Astrocyte (in vitro differentiated cells and primary cell): ENCODE measurements around the gene OR2F1. TPM values are rescaled to one million over a fixed set of nuclear protein-coding genes. Genes with fewer than 3 reads are reported as not detected.

ENCODE experiments used
- DNase-seq: peaks from one replicate; pipeline ENCODE4 v3.0.0-alpha.2; 2010; ENCODE audit warnings: low read depth
- FAIRE-seq: peaks from 2 replicates; lab custom pipeline; 2011; peaks lifted over from hg19 to GRCh38; lab: Jason Lieb, UNC
- H2AFZ ChIP-seq: 2 replicates; pipeline ENCODE4 v1.6.0; 2012; ENCODE audit warnings: low read depth, low read length, inconsistent platforms
- H3K27ac ChIP-seq: 2 replicates; pipeline ENCODE4 v1.5.1; 2011; ENCODE audit warnings: low read depth, low read length, inconsistent platforms
- H3K27me3 ChIP-seq: 2 replicates; pipeline ENCODE4 v1.6.0; 2011; ENCODE audit warnings: low read length, inconsistent platforms; ENCODE audit not compliant: insufficient read depth
- H3K36me3 ChIP-seq: 2 replicates; pipeline ENCODE4 v1.5.1; 2011; ENCODE audit warnings: low read length, inconsistent platforms; ENCODE audit not compliant: insufficient read depth
- H3K4me1 ChIP-seq: 2 replicates; pipeline ENCODE4 v1.5.1; 2011; ENCODE audit warnings: low read length, inconsistent platforms; ENCODE audit not compliant: insufficient read depth
- H3K4me2 ChIP-seq: 2 replicates; pipeline ENCODE4 v1.6.0; 2012; ENCODE audit warnings: low read length, inconsistent platforms
- H3K4me3 ChIP-seq: 2 replicates; pipeline ENCODE4 v1.5.1; 2011; ENCODE audit warnings: low read depth, mild to moderate bottlenecking, low read length, inconsistent platforms; ENCODE audit not compliant: insufficient read depth
- H3K79me2 ChIP-seq: 2 replicates; pipeline ENCODE4 v1.6.0; 2012; ENCODE audit warnings: mild to moderate bottlenecking, low read length, inconsistent platforms; ENCODE audit not compliant: insufficient read depth
- H3K9ac ChIP-seq: 2 replicates; pipeline ENCODE4 v1.6.0; 2012; ENCODE audit warnings: mild to moderate bottlenecking, low read length, inconsistent platforms
- H3K9me3 ChIP-seq: 2 replicates; pipeline ENCODE4 v1.5.1; 2012; ENCODE audit warnings: low read depth, mild to moderate bottlenecking, low read length, inconsistent platforms; ENCODE audit not compliant: insufficient read depth
- H4K20me1 ChIP-seq: 2 replicates; pipeline ENCODE4 v1.6.0; 2012; ENCODE audit warnings: low read length, inconsistent platforms; ENCODE audit not compliant: insufficient read depth
- H3K27ac Mint-ChIP-seq: one replicate; pipeline ENCODE4 v1.8.0; 2021; ENCODE audit warnings: mild to moderate bottlenecking, mixed read lengths; ENCODE audit not compliant: unreplicated experiment
- H3K27me3 Mint-ChIP-seq: one replicate; pipeline ENCODE4 v1.8.0; 2021; ENCODE audit warnings: low read depth, mixed read lengths; ENCODE audit not compliant: unreplicated experiment
- H3K36me3 Mint-ChIP-seq: one replicate; pipeline ENCODE4 v1.8.0; 2021; ENCODE audit warnings: low read depth, mixed read lengths; ENCODE audit not compliant: unreplicated experiment
- H3K4me1 Mint-ChIP-seq: one replicate; pipeline ENCODE4 v1.8.0; 2021; ENCODE audit warnings: low read depth, mixed read lengths; ENCODE audit not compliant: unreplicated experiment
- H3K4me3 Mint-ChIP-seq: one replicate; pipeline ENCODE4 v1.8.0; 2021; ENCODE audit warnings: mild to moderate bottlenecking, moderate library complexity, mixed read lengths; ENCODE audit not compliant: unreplicated experiment
- H3K9me3 Mint-ChIP-seq: one replicate; pipeline ENCODE4 v1.8.0; 2021; ENCODE audit warnings: mild to moderate bottlenecking, mixed read lengths; ENCODE audit not compliant: unreplicated experiment
- EZH2 ChIP-seq: IDR thresholded peaks from 2 replicates; pipeline ENCODE4 v1.6.1; 2012; ENCODE audit warnings: mild to moderate bottlenecking, low read length, inconsistent platforms; ENCODE audit not compliant: insufficient read depth
- total RNA-seq: library from RNA; stranded (reverse); gene quantifications from 2 replicates; pipeline ENCODE4 v1.2.1, GENCODE V29; 2021
- TF ChIP-seq, protein P1 (sequence below): IDR thresholded peaks from 2 replicates; pipeline ENCODE4 v1.5.1; 2011; ENCODE audit warnings: low read depth, mild to moderate bottlenecking, inconsistent platforms, low read length, moderate library complexity; ENCODE audit not compliant: insufficient read depth

Gene OR2F1
- total RNA-seq, 1 donor from 2014 or later = not detected

DNA sequence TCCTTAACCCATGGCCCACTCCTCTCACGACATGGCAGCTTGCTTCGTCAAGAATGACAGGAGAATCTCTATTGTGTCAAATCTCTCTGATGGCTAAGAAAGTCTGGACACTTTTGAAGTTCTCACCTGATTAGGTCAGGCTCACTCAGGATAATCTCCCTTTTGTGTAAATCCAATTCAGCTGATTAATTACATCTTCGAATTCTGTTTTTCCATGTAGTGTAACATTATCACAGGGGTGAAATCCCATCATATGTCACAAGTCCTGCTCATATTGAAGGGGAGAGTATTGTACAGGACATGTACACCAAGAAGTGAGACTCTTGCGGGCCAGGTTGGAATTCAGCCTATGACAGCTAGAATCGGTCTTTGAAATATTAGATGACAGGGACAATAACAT is 29.3 kb downstream of the OR2F1 start:
- H3K27ac ChIP-seq = no peak overlapping the region
- TF ChIP-seq EZH2 = no peak
- TF ChIP-seq, protein P1, sequence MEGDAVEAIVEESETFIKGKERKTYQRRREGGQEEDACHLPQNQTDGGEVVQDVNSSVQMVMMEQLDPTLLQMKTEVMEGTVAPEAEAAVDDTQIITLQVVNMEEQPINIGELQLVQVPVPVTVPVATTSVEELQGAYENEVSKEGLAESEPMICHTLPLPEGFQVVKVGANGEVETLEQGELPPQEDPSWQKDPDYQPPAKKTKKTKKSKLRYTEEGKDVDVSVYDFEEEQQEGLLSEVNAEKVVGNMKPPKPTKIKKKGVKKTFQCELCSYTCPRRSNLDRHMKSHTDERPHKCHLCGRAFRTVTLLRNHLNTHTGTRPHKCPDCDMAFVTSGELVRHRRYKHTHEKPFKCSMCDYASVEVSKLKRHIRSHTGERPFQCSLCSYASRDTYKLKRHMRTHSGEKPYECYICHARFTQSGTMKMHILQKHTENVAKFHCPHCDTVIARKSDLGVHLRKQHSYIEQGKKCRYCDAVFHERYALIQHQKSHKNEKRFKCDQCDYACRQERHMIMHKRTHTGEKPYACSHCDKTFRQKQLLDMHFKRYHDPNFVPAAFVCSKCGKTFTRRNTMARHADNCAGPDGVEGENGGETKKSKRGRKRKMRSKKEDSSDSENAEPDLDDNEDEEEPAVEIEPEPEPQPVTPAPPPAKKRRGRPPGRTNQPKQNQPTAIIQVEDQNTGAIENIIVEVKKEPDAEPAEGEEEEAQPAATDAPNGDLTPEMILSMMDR = no peak
- H3K4me2 ChIP-seq = no peak overlapping the region
- Mint-ChIP-seq H3K9me3 (peaks cover 2% of the 10 kb centered on the region), H3K4me1 (peaks cover 17% of the 10 kb centered on the region), H3K27ac (no peak overlapping the region), H3K4me3 (no peak overlapping the region), H3K27me3 (no peaks in the 10 kb centered on the region), H3K36me3 (no peaks in the 10 kb centered on the region)
- H2AFZ ChIP-seq = no peak overlapping the region
- H3K9me3 ChIP-seq = no peaks in the 10 kb centered on the region
- no peaks in the 10 kb centered on the region for H3K79me2 ChIP-seq
- H4K20me1 ChIP-seq = no peaks in the 10 kb centered on the region
- H3K4me3 ChIP-seq = no peak overlapping the region
- H3K9ac ChIP-seq = no peak overlapping the region
- H3K27me3 ChIP-seq = no peaks in the 10 kb centered on the region
- DNase-seq (no peak), FAIRE-seq (no peak)
- H3K4me1 ChIP-seq = no peaks in the 10 kb centered on the region
- no peaks in the 10 kb centered on the region for H3K36me3 ChIP-seq

DNA sequence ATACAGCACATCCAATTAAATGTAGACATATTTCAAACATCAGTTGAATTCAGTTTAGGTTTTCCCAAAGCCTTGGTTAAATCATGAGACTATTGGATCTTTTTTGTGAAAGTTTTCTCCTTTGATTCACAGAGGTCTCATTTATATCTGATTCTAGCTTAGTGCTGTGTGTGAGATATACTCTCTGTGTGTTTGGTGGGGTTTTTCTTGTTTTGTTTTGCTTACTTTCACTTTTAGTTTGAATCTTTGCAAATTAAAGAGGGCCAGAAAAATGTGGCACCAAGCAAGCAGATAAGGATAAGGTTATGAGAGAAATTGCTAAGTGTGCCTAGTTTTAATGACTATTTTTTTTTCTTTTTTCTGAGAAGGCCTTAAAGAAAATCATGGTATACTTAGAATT is 32.9 kb downstream of the OR2F1 start:
- DNase-seq (no peak), FAIRE-seq (no peak)
- Mint-ChIP-seq H3K9me3 (peaks cover 9% of the 10 kb centered on the region), H3K4me1 (no peaks in the 10 kb centered on the region), H3K27me3 (no peaks in the 10 kb centered on the region), H3K27ac (no peak overlapping the region), H3K4me3 (no peak overlapping the region), H3K36me3 (no peaks in the 10 kb centered on the region)
- H3K9ac ChIP-seq = no peak overlapping the region
- H3K27me3 ChIP-seq = no peaks in the 10 kb centered on the region
- H3K4me1 ChIP-seq = no peaks in the 10 kb centered on the region
- H3K4me3 ChIP-seq = no peak overlapping the region
- no peak overlapping the region for H2AFZ ChIP-seq
- no peak overlapping the region for H3K27ac ChIP-seq
- H3K36me3 ChIP-seq = no peaks in the 10 kb centered on the region
- TF ChIP-seq, protein P1 = no peak
- TF ChIP-seq EZH2 = no peak
- H3K4me2 ChIP-seq = no peak overlapping the region
- no peaks in the 10 kb centered on the region for H4K20me1 ChIP-seq
- H3K79me2 ChIP-seq = no peaks in the 10 kb centered on the region
- no peaks in the 10 kb centered on the region for H3K9me3 ChIP-seq

DNA sequence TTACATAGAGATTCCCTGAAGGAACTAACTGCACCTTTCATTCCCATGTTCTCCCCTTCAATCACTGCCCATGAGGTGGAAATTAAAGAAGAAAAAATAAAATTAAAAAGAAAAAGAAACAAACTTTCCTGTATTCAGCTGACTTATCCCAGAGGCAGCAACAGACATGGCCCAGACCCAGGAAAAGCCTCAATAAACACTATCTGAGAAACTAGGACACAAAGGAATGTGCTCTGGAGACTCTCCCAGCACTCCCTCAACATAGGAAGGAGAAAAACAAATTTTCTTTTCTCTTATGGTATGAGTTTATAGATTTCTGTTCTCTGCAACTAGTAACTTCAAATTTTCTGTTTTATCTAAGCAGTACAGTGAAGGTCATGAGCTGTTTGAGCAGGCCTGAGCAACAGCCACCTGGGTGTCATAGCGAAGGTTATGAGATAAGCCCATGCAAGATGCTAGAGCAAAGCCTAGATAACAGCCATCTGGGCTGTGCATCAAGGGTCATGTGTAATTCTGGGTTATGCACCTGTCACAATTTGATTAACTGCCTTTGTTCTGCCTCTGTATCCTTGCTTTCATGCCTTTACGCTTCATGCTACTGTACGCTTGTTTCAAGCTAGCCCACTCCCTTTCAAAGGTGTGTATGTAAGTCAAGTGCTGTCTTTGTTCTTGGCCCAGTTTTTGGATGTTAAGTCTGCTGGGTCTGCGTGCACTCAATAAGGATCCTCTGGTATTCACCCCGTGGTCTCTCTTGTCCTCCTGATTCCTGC is 34.5 kb downstream of the OR2F1 start:
- H3K9me3 Mint-ChIP-seq = peaks cover 7% of the 10 kb centered on the region
- Histone ChIP-seq H3K4me1 (no peaks in the 10 kb centered on the region), H3K4me2 (no peak overlapping the region), H3K9ac (no peak overlapping the region), H3K79me2 (no peaks in the 10 kb centered on the region), H3K27ac (no peak overlapping the region), H3K4me3 (no peak overlapping the region), H3K36me3 (no peaks in the 10 kb centered on the region), H4K20me1 (no peaks in the 10 kb centered on the region), H2AFZ (no peak overlapping the region), H3K27me3 (no peaks in the 10 kb centered on the region), H3K9me3 (no peaks in the 10 kb centered on the region)
- H3K36me3 Mint-ChIP-seq = no peaks in the 10 kb centered on the region
- no peak for FAIRE-seq
- DNase-seq = peak; percentile 39
- H3K4me1 Mint-ChIP-seq = no peaks in the 10 kb centered on the region
- TF ChIP-seq, protein P1 = no peak
- no peak for TF ChIP-seq EZH2
- no peak overlapping the region for H3K4me3 Mint-ChIP-seq
- H3K27ac Mint-ChIP-seq = no peak overlapping the region
- no peaks in the 10 kb centered on the region for H3K27me3 Mint-ChIP-seq
